ENCODE results near the gene PAK1. TPM values are rescaled to one million over a fixed set of nuclear protein-coding genes. Genes with fewer than 3 reads are reported as not detected.

PAK1 gene
- total and polyA plus RNA-seq, 10 of the 15 experiments (the other 5 are each of a cell fraction or from before 2014, with no cell fraction given), result 43.8 to 321 (median 110) TPM

DNA sequence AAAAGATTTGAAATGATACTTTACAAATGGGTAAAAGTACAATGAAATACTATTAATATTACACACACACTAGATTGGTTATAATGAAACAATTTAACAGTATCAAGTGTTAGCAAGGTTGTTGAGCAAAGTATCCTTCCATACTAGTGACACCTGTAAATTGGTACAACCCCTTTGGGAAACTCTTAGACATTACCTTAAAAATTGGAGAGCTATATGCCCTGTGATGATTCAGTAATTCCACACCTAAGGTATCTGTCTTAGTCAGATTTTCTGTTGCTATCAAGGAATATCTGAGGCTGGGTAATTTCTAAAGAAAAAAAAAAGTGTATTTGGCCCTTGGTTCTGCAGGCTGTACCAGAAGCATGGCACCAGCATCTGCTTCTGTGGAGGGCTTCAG, 165.1 kb downstream of the PAK1 start:
- no TSS peak for BruUV-seq (replicated peaks)

More for the DNA sequence above, 165.1 kb downstream of the PAK1 start:
- ChIA-PET CTCF (no interaction called here), POLR2A (no interaction called here), RAD21 (ENCODE audit: unreplicated experiment) (no interaction called here), SMC1A (ENCODE audit: uncharacterized antibody, unreplicated experiment) (interaction anchor here (2.6 kb wide), 1 partner anchor 240 kb away, joined by 7 read pairs; no protein-coding TSS in a partner anchor)
- no peak overlapping the region for H3K4me2 ChIP-seq (ENCODE audit: control insufficient read depth, insufficient read depth)
- ATAC-seq (no peak), FAIRE-seq (no peak), DNase-seq (ENCODE audit: low read depth, low spot score) (no peak)
- no peaks in the 10 kb centered on the region for H3K27me3 ChIP-seq (replicated peaks in 1 of 2; ENCODE audit: control insufficient read depth in 2 of 2, insufficient read depth in 2 of 2, low read length in 1 of 2)
- H3K79me2 ChIP-seq (ENCODE audit: control insufficient read depth, insufficient read depth, low read length), result no peaks in the 10 kb centered on the region
- H3K36me3 ChIP-seq (ENCODE audit: control insufficient read depth in 2 of 2, insufficient read depth in 2 of 2, low read length in 1 of 2), result no peaks in the 10 kb centered on the region
- H4K20me1 ChIP-seq (ENCODE audit: control insufficient read depth, insufficient read depth), result no peaks in the 10 kb centered on the region
- intact Hi-C loops (cut with micrococcal nuclease; ENCODE audit: unreplicated experiment), result no loop called here
- no peak overlapping the region for H2AFZ ChIP-seq (ENCODE audit: control insufficient read depth, low read depth, low read length)
- H3K9ac ChIP-seq (ENCODE audit: control insufficient read depth, insufficient read depth, low read length), result no peak overlapping the region
- in situ Hi-C loops (cut with MboI), result no loop called here
- no peak overlapping the region for H3K4me3 ChIP-seq
- H3K27ac ChIP-seq (ENCODE audit: control insufficient read depth, insufficient read depth), result no peak overlapping the region
- H3K4me1 ChIP-seq (ENCODE audit: control insufficient read depth, insufficient read depth, low read length), result no peaks in the 10 kb centered on the region
- TF ChIP-seq NRF1 (conservative IDR thresholded peaks at IDR 0.05; ENCODE audit: low read depth, low read length) (no peak), NFIC (IDR thresholded peaks at IDR 0.05; ENCODE audit: low read depth, low read length) (no peak), SREBF2 (IDR thresholded peaks at IDR 0.05; ENCODE audit: low read length) (no peak), MEF2A (IDR thresholded peaks at IDR 0.05; ENCODE audit: insufficient read depth, low read depth, low read length) (no peak), STAT1 (conservative IDR thresholded peaks at IDR 0.05) (no peak), ATF7 (IDR thresholded peaks at IDR 0.05; ENCODE audit: low read depth) (no peak), ZNF384 (IDR thresholded peaks at IDR 0.05; ENCODE audit: borderline replicate concordance, low read depth, low read length) (no peak), CREM (IDR thresholded peaks at IDR 0.05; ENCODE audit: low read depth) (no peak), RAD21 (IDR thresholded peaks at IDR 0.05; ENCODE audit: insufficient read depth, low read depth, low read length) (no peak), RELA (IDR thresholded peaks at IDR 0.05; ENCODE audit: borderline replicate concordance, partially characterized antibody) (no peak), ZZZ3 (IDR thresholded peaks at IDR 0.05; ENCODE audit: control insufficient read depth, insufficient read length, low read depth) (no peak), IKZF1 (conservative IDR thresholded peaks at IDR 0.05) (no peak), HSF1 (IDR thresholded peaks at IDR 0.05; ENCODE audit: low read depth, low read length) (no peak), TAF1 (IDR thresholded peaks at IDR 0.05; ENCODE audit: borderline replicate concordance, low read depth, low read length) (no peak), HDAC2 (IDR thresholded peaks at IDR 0.05) (no peak), ASH2L (IDR thresholded peaks at IDR 0.05; ENCODE audit: borderline replicate concordance, low read depth) (no peak), SUPT20H (IDR thresholded peaks at IDR 0.05; ENCODE audit: borderline replicate concordance, control insufficient read depth, low read depth, low read length) (no peak)
- TF ChIP-seq, protein P1, sequence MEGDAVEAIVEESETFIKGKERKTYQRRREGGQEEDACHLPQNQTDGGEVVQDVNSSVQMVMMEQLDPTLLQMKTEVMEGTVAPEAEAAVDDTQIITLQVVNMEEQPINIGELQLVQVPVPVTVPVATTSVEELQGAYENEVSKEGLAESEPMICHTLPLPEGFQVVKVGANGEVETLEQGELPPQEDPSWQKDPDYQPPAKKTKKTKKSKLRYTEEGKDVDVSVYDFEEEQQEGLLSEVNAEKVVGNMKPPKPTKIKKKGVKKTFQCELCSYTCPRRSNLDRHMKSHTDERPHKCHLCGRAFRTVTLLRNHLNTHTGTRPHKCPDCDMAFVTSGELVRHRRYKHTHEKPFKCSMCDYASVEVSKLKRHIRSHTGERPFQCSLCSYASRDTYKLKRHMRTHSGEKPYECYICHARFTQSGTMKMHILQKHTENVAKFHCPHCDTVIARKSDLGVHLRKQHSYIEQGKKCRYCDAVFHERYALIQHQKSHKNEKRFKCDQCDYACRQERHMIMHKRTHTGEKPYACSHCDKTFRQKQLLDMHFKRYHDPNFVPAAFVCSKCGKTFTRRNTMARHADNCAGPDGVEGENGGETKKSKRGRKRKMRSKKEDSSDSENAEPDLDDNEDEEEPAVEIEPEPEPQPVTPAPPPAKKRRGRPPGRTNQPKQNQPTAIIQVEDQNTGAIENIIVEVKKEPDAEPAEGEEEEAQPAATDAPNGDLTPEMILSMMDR (IDR thresholded peaks at IDR 0.05 in 2 of 3, conservative IDR thresholded peaks at IDR 0.05 in 1 of 3; ENCODE audit: control insufficient read depth in 2 of 3, extremely low read depth in 1 of 3, insufficient read depth in 1 of 3, low read depth in 3 of 3, low read length in 3 of 3), result no peak
- TF ChIP-seq, protein P2, sequence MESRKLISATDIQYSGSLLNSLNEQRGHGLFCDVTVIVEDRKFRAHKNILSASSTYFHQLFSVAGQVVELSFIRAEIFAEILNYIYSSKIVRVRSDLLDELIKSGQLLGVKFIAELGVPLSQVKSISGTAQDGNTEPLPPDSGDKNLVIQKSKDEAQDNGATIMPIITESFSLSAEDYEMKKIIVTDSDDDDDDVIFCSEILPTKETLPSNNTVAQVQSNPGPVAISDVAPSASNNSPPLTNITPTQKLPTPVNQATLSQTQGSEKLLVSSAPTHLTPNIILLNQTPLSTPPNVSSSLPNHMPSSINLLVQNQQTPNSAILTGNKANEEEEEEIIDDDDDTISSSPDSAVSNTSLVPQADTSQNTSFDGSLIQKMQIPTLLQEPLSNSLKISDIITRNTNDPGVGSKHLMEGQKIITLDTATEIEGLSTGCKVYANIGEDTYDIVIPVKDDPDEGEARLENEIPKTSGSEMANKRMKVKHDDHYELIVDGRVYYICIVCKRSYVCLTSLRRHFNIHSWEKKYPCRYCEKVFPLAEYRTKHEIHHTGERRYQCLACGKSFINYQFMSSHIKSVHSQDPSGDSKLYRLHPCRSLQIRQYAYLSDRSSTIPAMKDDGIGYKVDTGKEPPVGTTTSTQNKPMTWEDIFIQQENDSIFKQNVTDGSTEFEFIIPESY (IDR thresholded peaks at IDR 0.05), result no peak
- no peaks in the 10 kb centered on the region for H3K9me3 ChIP-seq (replicated peaks; ENCODE audit: control insufficient read depth, insufficient read depth, low read length)

All from GM12878 (cell line).